ENCODE results near the gene CHI3L1.

The CHI3L1 gene

DNA sequence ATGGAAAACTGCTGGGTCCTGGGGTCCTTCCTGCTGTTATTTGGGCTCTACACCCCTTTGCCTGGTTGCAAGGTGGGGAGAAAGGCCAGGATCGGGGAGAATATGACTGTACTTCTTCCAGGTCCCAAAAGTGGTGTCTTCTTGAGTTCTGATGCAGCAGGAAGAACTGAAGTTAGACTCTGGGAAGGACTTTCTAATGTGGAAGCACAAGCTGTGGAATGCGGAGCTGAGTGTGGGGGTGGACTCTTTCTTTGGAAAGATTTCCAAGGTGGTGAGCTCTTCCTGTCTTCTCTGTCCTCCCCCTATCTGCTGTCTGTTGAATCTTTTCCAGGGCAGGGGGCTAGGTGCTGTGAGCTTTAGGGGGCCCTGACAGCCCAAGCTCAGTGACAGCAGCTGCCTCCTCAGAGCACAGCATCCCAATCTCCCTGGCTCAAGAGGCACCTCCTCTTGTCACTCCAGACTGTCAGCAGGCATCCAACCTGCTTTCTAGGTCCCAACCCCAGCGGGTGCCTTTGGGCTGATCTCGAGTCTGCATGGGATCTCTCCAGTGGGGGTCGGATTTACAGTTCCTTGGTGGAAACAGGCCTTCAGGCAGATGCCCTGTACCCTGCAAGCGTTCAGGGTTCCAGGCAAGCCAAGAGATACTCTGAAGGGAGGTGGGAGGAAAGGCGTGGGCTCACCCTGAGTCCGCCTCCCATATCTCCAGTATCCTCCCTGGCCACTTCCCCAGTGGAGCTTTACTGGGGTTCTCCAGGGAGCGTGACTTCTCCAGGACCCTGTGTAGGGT, 35.8 kb downstream of the CHI3L1 start:
- Mint-ChIP-seq H3K4me3 (no peak overlapping the region), H3K9me3 (no peaks in the 10 kb centered on the region), H3K27me3 (peaks cover 14% of the 10 kb centered on the region), H3K27ac (no peak overlapping the region), H3K4me1 (no peaks in the 10 kb centered on the region), H3K36me3 (no peaks in the 10 kb centered on the region)
- ATAC-seq (ENCODE audit: low read depth), result no peak
- no peak for DNase-seq (ENCODE audit: low spot score in 2 of 2)

DNA sequence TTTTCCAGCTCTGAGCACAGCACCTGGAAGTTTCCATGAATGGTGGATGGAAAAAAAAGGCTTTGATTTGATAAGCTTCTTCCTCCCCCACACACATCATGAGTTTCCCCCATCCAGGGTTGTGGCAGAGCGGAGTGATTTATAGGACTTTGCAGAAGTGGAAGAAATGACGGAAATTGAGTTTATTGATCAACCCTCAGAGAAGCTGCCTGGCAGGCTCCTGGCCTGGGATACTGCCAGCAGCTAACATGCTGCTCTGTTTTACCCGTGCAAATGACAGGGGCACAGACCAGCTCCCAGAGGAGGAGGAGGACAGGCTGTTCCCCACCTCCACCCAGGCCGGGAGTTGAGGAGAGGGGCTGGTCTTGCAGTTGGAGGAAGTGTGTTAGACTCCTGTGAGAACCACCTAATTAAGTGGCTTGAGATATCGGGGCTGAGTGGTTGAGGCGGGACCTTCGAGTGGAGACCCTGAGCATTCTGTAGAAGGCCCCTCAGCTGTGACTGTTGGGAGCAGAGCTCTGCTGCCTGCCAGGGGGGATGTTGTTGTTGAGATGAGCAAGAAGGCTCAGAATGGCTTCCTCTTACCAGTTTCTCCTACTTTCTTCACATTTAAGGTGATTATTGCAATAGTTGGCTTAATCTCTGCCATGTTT, 37.2 kb downstream of the CHI3L1 start:
- no peak for DNase-seq (ENCODE audit: low spot score in 2 of 2)
- Mint-ChIP-seq H3K4me1 (no peaks in the 10 kb centered on the region), H3K27me3 (peaks cover 10% of the 10 kb centered on the region), H3K4me3 (no peak overlapping the region), H3K9me3 (no peaks in the 10 kb centered on the region), H3K36me3 (no peaks in the 10 kb centered on the region), H3K27ac (no peak overlapping the region)
- ATAC-seq (ENCODE audit: low read depth), result no peak

DNA sequence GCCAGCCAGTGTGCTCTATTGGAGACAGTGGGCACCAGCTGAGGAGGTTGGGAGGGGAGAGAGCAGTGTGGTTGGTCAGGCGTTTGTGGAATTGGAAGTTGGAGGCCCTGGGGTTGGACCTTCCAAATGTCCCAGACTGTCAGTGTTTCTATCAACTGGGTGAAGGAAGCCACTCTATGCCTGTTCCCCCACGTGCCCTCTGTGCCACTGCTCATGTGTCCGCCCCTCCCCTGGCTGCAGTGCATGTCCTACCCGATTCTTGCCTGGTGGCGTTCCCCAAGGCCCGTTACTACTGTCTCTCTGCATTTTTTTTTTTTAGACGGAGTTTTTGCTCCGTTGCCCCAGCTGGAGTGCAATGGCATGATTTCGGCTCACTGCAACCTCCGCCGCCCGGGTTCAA, 37.9 kb downstream of the CHI3L1 start:
- peaks cover 2% of the 10 kb centered on the region for H3K9me3 Mint-ChIP-seq
- DNase-seq (ENCODE audit: low spot score in 2 of 2) (no peak), ATAC-seq (ENCODE audit: low read depth) (no peak)
- H3K27me3 Mint-ChIP-seq, result peaks cover 14% of the 10 kb centered on the region
- no peaks in the 10 kb centered on the region for H3K36me3 Mint-ChIP-seq
- H3K4me3 Mint-ChIP-seq, result no peak overlapping the region
- no peaks in the 10 kb centered on the region for H3K4me1 Mint-ChIP-seq
- H3K27ac Mint-ChIP-seq, result no peak overlapping the region

DNA sequence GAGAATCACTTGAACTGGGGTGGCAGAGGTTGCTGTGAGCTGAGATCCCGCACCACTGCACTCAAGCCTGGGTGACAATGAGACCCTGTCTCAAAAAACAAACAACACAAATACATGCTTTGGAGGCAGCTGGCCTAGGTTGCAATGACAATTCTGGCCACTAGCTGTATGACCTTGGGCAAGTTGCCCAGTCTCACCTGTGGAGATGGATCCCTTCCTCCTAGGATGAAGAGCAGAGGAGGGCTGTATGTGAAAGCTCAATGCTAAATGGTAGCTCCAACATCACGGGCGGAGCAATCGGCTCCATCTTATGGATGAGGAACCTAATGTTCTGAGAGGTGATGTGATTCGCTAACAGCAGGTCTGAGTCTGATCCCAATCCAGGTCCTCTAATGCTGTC, 38.4 kb downstream of the CHI3L1 start:
- H3K4me1 Mint-ChIP-seq, result no peaks in the 10 kb centered on the region
- DNase-seq (ENCODE audit: low spot score in 2 of 2), result no peak
- H3K27ac Mint-ChIP-seq, result no peak overlapping the region
- no peak overlapping the region for H3K4me3 Mint-ChIP-seq
- peaks cover 15% of the 10 kb centered on the region for H3K27me3 Mint-ChIP-seq
- no peak for ATAC-seq (ENCODE audit: low read depth)
- H3K9me3 Mint-ChIP-seq, result peaks cover 2% of the 10 kb centered on the region
- H3K36me3 Mint-ChIP-seq, result no peaks in the 10 kb centered on the region

DNA sequence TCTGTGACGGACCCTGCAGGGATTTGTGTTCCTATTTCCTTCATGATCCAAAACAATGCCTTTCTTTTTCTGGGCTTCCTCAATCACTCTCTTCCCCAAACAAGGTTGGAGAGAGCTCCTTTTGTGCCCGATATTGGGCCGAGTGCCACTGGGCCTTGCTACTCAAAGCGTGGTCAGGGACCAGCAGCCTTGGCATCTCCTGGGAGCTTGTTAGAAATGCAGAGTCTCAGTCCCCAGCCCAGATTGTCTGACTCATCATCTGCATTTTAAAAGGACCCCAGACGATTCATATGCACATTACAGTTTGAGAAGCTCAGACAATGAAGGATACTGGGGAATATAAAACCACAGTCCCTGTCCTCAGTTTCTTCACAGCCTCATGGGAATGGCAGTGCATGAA, 39.1 kb downstream of the CHI3L1 start:
- DNase-seq (ENCODE audit: low spot score in 2 of 2), result no peak
- no peaks in the 10 kb centered on the region for H3K4me1 Mint-ChIP-seq
- ATAC-seq (ENCODE audit: low read depth), result no peak
- peaks cover 15% of the 10 kb centered on the region for H3K27me3 Mint-ChIP-seq
- H3K27ac Mint-ChIP-seq, result no peak overlapping the region
- H3K4me3 Mint-ChIP-seq, result no peak overlapping the region
- H3K9me3 Mint-ChIP-seq, result peaks cover 2% of the 10 kb centered on the region
- no peaks in the 10 kb centered on the region for H3K36me3 Mint-ChIP-seq

DNA sequence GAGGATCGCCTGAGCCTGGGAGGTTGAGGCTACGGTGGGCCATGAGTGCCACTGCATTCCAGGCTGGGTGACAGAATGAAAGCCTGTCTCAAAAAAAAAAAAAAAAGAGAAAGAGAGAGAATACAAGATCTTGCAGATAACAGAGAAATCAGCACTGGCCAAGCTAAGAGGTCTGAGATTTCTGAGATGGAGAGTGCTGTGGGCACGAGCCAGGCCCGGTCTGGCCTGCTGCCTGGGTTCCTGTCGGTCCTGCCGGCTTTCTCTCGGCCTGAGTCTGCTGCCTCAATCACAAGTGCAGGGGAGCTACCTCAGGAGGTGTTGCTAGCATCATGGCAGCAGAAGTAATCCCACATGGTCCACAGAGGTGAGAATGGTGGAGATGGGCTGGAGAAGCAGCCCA, 40.0 kb downstream of the CHI3L1 start:
- H3K9me3 Mint-ChIP-seq, result peaks cover 2% of the 10 kb centered on the region
- DNase-seq (ENCODE audit: low spot score in 2 of 2) (no peak), ATAC-seq (ENCODE audit: low read depth) (no peak)
- no peak overlapping the region for H3K4me3 Mint-ChIP-seq
- H3K27me3 Mint-ChIP-seq, result peaks cover 18% of the 10 kb centered on the region
- no peak overlapping the region for H3K27ac Mint-ChIP-seq
- H3K36me3 Mint-ChIP-seq, result no peaks in the 10 kb centered on the region
- no peaks in the 10 kb centered on the region for H3K4me1 Mint-ChIP-seq

DNA sequence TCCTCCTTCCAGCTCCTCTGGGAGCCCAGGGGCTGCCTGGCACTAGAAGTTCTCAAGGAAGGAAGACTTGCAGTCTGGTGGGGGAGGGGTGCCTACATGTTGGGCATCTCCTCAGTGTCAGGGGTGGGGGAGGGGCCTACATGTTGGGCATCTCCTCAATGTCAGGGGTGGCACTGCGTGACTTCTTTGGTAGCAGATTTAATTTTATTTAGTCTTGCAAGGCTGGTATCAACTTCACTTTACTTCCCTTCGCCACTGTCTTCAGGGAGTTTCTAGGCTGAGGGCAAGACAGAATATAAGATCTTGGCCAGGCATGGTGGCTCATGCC, 40.5 kb downstream of the CHI3L1 start:
- peaks cover 2% of the 10 kb centered on the region for H3K9me3 Mint-ChIP-seq
- no peak overlapping the region for H3K27ac Mint-ChIP-seq
- peaks cover 18% of the 10 kb centered on the region for H3K27me3 Mint-ChIP-seq
- H3K36me3 Mint-ChIP-seq, result no peaks in the 10 kb centered on the region
- no peaks in the 10 kb centered on the region for H3K4me1 Mint-ChIP-seq
- ATAC-seq (ENCODE audit: low read depth) (no peak), DNase-seq (ENCODE audit: low spot score in 2 of 2) (no peak)
- H3K4me3 Mint-ChIP-seq, result no peak overlapping the region

DNA sequence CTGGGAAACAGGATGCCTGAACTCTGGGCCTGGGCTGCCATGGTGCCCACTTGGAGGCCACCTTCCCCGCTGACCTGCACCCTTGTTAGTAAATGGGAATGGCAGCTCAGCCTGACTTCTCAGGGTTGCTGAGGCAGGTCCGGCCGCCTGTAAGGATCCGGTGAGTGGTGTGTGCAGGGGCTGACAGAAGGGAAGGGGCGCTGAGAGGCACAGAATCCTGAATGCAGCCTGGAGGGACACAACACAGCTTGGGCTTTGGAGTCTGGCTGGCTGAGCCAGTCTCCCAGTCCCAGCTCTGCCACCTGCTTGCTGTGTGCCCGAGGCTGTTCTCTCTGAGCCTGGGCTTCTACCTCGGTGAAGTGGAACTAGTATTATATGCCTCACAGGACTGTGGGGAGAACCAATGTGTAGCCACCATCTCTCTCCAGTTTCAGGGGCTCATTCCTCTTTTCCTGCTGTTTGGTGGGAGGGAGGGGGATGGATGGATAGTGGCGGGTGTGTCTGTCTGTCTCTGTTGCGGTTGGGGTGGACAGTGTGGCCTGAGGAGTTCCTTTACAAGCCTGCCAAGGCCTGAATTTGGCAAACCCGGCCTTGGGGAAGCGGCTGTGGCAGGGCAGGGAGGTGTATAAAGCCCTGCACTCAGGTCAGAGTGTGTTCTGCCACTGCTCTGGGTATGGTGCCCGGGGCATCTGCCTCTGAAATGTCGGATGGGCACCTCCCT, 41.0 kb downstream of the CHI3L1 start:
- Mint-ChIP-seq H3K27ac (no peak overlapping the region), H3K36me3 (no peaks in the 10 kb centered on the region), H3K9me3 (peaks cover 2% of the 10 kb centered on the region), H3K27me3 (peaks cover 20% of the 10 kb centered on the region), H3K4me1 (no peaks in the 10 kb centered on the region), H3K4me3 (no peak overlapping the region)
- DNase-seq (ENCODE audit: low spot score in 2 of 2), result no peak
- ATAC-seq (ENCODE audit: low read depth), result no peak

DNA sequence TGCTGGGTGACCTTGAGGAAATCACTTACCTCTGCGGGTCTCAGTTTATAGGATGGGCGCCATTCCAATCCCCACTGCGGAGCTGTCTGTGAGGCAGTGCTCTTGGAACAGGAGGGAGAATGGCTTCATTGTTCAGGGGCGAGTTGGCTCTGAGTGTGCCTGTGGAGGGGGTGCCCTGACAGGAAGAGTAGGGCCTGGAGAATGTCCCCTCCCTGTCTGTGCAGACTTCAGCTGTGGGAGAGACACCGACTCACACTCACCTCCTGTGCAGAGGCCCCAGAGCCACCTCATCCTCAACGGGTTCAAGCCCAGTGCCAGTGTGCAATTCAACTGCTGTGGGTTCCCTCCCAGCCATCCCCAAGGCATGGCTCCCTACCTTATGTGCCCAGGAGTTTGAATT, 41.8 kb downstream of the CHI3L1 start:
- Mint-ChIP-seq H3K27ac (no peak overlapping the region), H3K36me3 (no peaks in the 10 kb centered on the region), H3K4me1 (no peaks in the 10 kb centered on the region), H3K9me3 (peaks cover 2% of the 10 kb centered on the region), H3K27me3 (peaks cover 20% of the 10 kb centered on the region), H3K4me3 (no peak overlapping the region)
- DNase-seq (ENCODE audit: low spot score in 2 of 2) (no peak), ATAC-seq (ENCODE audit: low read depth) (no peak)

DNA sequence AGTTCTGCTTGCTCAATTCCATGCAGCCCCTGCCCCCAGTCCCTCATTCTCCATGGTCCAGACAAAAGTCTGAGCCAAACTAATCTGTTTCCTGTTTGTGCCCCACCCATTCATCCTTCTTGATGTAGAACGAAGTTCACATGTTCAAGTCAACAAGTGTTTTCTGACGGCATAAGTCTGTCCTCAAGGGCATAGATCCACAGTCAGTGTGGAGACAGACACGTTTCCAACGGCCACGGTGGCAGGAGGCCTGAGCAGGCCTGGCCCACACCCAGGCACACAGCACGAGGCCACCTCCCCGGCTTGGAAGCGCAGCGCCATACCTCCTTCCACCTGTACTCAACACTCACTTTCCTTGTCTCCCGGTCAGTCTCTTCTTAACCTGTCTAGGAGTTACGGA, 42.9 kb downstream of the CHI3L1 start:
- H3K9me3 Mint-ChIP-seq, result peaks cover 2% of the 10 kb centered on the region
- no peak overlapping the region for H3K27ac Mint-ChIP-seq
- no peaks in the 10 kb centered on the region for H3K4me1 Mint-ChIP-seq

DNA sequence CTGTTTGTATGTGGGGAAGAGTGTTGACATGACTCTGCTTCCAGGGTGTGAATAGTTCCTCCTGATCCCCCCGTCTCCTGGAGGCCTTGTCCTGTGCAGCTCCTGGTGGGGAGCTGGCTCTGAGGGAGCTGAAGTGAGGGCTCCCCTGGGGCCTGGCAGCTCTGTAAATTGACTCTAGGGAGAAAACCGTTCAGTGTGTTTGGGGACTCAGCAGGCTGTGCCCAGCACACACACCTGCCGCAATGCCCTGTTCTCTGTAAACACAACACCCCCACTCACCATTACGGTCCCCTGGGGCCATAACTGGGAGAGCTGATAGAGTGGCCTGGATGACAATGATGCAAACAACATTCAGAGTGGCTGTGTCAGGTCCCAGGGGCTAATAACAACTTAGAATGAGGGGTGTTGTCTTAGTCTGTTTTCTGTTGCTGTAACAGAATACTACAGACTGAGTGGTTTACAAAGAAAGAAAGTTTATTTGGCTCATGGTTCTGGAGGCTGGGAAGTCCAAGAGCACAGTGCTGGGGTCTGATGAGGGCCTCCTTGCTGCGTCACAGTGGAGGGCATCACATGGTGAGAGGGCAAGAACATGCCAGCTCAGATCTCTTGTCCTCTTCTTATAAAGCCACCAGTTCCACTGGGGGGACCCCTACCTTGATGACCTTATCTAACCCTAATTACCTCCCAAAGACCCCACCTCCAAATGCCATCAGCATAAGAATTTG, 43.7 kb downstream of the CHI3L1 start:
- no peak for ATAC-seq (ENCODE audit: low read depth)
- peaks cover 16% of the 10 kb centered on the region for H3K27me3 Mint-ChIP-seq
- H3K36me3 Mint-ChIP-seq, result no peaks in the 10 kb centered on the region
- H3K4me1 Mint-ChIP-seq, result no peaks in the 10 kb centered on the region
- no peak overlapping the region for H3K4me3 Mint-ChIP-seq
- H3K27ac Mint-ChIP-seq, result no peak overlapping the region
- peaks cover 2% of the 10 kb centered on the region for H3K9me3 Mint-ChIP-seq
- DNase-seq (ENCODE audit: low spot score in 2 of 2), result no peak

More for the DNA sequence above, 42.9 kb downstream of the CHI3L1 start:
- no peak overlapping the region for H3K4me3 Mint-ChIP-seq
- DNase-seq (ENCODE audit: low spot score in 2 of 2), result no peak
- H3K36me3 Mint-ChIP-seq, result no peaks in the 10 kb centered on the region
- no peak for ATAC-seq (ENCODE audit: low read depth)
- peaks cover 16% of the 10 kb centered on the region for H3K27me3 Mint-ChIP-seq

DNA sequence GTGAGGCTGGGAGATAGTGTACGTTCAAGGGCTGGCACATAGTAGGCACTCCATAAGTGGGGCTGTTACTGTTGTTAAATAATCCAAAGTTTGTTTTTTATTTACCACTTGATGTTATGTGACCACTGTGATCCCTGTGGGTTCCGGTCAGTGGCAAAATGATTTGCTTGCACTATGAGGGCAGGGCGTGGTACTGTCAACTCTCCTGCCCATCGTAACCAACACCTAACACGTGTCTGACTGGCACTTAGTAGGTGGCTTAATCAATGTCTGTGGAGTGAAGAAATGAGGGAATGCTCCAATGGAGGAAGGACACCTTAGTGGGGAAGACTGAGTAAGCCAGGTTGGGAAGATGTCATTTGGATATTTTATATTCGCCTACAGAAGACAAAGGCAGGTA, 44.4 kb downstream of the CHI3L1 start:
- no peaks in the 10 kb centered on the region for H3K4me1 Mint-ChIP-seq
- no peak for ATAC-seq (ENCODE audit: low read depth)
- no peak for DNase-seq (ENCODE audit: low spot score in 2 of 2)
- H3K4me3 Mint-ChIP-seq, result no peak overlapping the region
- H3K36me3 Mint-ChIP-seq, result no peaks in the 10 kb centered on the region
- H3K9me3 Mint-ChIP-seq, result peaks cover 2% of the 10 kb centered on the region
- H3K27me3 Mint-ChIP-seq, result peaks cover 19% of the 10 kb centered on the region
- no peak overlapping the region for H3K27ac Mint-ChIP-seq

DNA sequence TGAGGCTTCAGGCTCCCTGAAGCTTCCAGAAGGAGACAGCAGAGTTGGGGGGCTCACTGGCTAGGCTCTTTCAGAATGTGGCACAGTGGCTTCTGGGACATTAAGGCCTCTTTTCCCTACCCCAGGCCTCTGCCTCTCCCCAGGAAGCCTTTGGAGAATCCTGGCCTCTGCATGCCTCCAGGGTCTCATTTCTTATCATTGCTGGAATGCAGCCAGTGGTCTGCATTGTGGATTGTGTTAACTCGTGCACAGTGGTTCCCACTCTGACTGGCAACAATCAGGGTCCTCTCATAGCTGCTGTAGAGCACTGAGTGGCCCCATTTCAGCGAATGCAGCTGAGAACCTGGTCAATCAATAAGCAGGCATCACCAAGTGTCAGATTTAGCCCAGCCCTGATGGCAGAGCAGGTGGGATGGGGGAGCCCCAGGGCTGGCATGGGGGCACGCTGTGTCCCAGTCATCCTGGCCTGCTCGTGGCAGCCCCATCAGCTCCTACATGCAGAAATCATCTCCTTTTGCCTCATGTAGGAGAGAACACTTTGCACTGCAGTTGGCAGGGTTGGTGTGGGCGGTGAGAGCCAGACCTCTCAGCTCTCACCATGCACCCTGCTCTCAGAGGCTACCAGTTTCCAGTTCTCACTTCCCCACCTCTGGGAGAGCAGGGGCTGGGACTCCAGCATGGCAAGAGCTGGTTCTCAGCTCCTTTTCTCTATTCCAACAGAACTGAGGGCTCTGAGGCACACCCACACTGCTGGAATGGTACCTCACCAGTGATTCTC, 45.6 kb downstream of the CHI3L1 start:
- no peak for DNase-seq (ENCODE audit: low spot score in 2 of 2)
- Mint-ChIP-seq H3K9me3 (peaks cover 2% of the 10 kb centered on the region), H3K27me3 (peaks cover 21% of the 10 kb centered on the region), H3K36me3 (no peaks in the 10 kb centered on the region), H3K27ac (no peak overlapping the region), H3K4me1 (peaks cover 3% of the 10 kb centered on the region), H3K4me3 (no peak overlapping the region)
- ATAC-seq (ENCODE audit: low read depth), result no peak
